Measurements from ENCODE around the gene DKKL1.

- TF ChIP-seq EZH2 (IDR thresholded peaks at IDR 0.05) = no peak
- no peak for TF ChIP-seq EZH2phosphoT487 (IDR thresholded peaks at IDR 0.05; ENCODE audit: borderline replicate concordance)
- TF ChIP-seq POLR2AphosphoS5 (IDR thresholded peaks at IDR 0.05; ENCODE audit: low read depth, low read length) = no peak
- TF ChIP-seq, protein P1, sequence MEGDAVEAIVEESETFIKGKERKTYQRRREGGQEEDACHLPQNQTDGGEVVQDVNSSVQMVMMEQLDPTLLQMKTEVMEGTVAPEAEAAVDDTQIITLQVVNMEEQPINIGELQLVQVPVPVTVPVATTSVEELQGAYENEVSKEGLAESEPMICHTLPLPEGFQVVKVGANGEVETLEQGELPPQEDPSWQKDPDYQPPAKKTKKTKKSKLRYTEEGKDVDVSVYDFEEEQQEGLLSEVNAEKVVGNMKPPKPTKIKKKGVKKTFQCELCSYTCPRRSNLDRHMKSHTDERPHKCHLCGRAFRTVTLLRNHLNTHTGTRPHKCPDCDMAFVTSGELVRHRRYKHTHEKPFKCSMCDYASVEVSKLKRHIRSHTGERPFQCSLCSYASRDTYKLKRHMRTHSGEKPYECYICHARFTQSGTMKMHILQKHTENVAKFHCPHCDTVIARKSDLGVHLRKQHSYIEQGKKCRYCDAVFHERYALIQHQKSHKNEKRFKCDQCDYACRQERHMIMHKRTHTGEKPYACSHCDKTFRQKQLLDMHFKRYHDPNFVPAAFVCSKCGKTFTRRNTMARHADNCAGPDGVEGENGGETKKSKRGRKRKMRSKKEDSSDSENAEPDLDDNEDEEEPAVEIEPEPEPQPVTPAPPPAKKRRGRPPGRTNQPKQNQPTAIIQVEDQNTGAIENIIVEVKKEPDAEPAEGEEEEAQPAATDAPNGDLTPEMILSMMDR (IDR thresholded peaks at IDR 0.05 in 2 of 3, conservative IDR thresholded peaks at IDR 0.05 in 1 of 3; ENCODE audit: borderline replicate concordance in 1 of 3, insufficient read depth in 1 of 3, low read depth in 2 of 3, low read length in 2 of 3) = no peak
- no peak for TF ChIP-seq TCF7L2 (IDR thresholded peaks at IDR 0.05; ENCODE audit: borderline replicate concordance, extremely low read depth, insufficient read depth, insufficient read length)
- TF ChIP-seq POLR2A (IDR thresholded peaks at IDR 0.05; ENCODE audit: borderline replicate concordance, extremely low read depth, insufficient read depth, insufficient read length) = no peak
- no peak for TF ChIP-seq JUND (IDR thresholded peaks at IDR 0.05)
- no peak for TF ChIP-seq SIN3A (IDR thresholded peaks at IDR 0.05; ENCODE audit: low read depth)
Measured at GRCh38 chr19:49407079-49407478, 43.4 kb downstream of the DKKL1 start.
